ENCODE measurements around the gene MAMLD1.

- no peak for TF ChIP-seq POLR2A (IDR thresholded peaks at IDR 0.05; ENCODE audit: control extremely low read depth in 1 of 2, low read depth in 2 of 2, low read length in 2 of 2)
- TF ChIP-seq EZH2 (IDR thresholded peaks at IDR 0.05; ENCODE audit: low read depth, low read length, severe bottlenecking): no peak
- TF ChIP-seq CTCF (IDR thresholded peaks at IDR 0.05; ENCODE audit: control extremely low read depth in 1 of 3, insufficient read depth in 1 of 3, low read depth in 1 of 3, low read length in 3 of 3): no peak
- no peak for TF ChIP-seq KDM1A (IDR thresholded peaks at IDR 0.05; ENCODE audit: borderline replicate concordance, low read length)
- no peak for TF ChIP-seq MAX (IDR thresholded peaks at IDR 0.05)
- TF ChIP-seq BCL11A (IDR thresholded peaks at IDR 0.05; ENCODE audit: low read depth in 2 of 2, low read length in 2 of 2): no peak
- no peak for TF ChIP-seq RNF2 (IDR thresholded peaks at IDR 0.05; ENCODE audit: borderline replicate concordance, low read depth, low read length, missing control alignments, poor library complexity, severe bottlenecking)
- no peak for TF ChIP-seq CHD2 (IDR thresholded peaks at IDR 0.05; ENCODE audit: low read length)
- no peak for TF ChIP-seq CREB1 (IDR thresholded peaks at IDR 0.05)
- TF ChIP-seq CEBPB (IDR thresholded peaks at IDR 0.05; ENCODE audit: low read depth, low read length): no peak
Observed at GRCh38 chrX:150357790-150358189, 5.3 kb upstream of the MAMLD1 start.
